ENCODE results near the gene LMAN2.

Gene LMAN2

GRCh38 chr5:177290816-177291596, 60.5 kb downstream of the LMAN2 start:
- no peak for DNase-seq (ENCODE audit: low read depth in 1 of 2, low spot score in 1 of 2)

- DNase-seq (ENCODE audit: low read depth in 1 of 2, low spot score in 1 of 2): no peak
Observed at GRCh38 chr5:177288191-177288590, 63.3 kb downstream of the LMAN2 start.
